Limb (tissue), 2 donors: ENCODE measurements around the gene ZBTB20.
A peak's percentile ranks its signal among the peaks of the same experiment; 100 is the strongest.
"Not testable (repeated sequence)": the region's sequence is repeated elsewhere in the genome, so short reads cannot be mapped to it uniquely, and the experiment has no call there.

Source experiments
- DNase-seq, 2 donors: peaks; one replicate each; pipeline ENCODE4 v3.0.0-alpha.2; 2016; ENCODE audit errors: extremely low spot score in 2 of 2

ZBTB20 gene

GRCh38 chr3:114679773-114680172 is 467.3 kb downstream of the ZBTB20 start:
- DNase-seq, result not testable (repeated sequence)

DNA sequence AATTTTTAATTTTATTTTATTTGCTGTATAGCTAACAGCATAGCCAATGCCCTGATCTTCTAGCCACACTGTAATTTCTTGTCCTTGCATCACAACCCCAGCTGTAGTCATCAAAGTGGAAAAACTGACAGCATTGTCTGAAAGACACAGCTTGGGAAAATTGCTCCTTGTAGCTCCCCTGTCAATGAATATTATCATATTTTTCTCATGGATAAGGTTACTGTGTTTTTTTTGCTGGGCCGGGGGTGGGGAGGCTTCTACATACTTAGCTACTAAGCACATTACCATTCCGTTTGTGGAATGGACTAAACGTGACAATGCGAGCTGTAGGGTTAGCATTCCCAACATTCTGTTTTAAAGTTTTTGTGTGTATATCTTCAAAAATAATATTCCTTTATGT is 472.0 kb downstream of the ZBTB20 start:
- DNase-seq, result no peak

DNA sequence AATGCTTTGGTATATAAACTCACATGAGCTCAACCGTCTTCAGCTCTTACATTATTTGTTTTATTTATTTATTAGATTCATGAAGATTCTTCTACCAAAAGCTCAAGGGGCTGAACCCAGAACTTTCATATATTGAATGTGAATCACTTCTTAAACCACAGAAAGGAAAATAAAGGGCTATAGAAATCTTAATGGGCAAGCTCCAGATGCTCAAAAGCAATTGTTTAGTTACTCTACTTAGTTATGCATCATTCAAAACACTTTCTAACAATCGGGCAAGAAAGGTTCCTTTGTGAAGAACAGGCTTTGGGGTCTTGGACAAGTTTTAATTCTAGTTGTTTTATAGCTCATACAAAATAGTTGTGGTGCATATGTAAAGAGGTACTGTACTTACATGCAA is 473.1 kb downstream of the ZBTB20 start:
- DNase-seq, result no peak

- no peak for DNase-seq
Measured at GRCh38 chr3:114673481-114673880, 473.6 kb downstream of the ZBTB20 start.

DNA sequence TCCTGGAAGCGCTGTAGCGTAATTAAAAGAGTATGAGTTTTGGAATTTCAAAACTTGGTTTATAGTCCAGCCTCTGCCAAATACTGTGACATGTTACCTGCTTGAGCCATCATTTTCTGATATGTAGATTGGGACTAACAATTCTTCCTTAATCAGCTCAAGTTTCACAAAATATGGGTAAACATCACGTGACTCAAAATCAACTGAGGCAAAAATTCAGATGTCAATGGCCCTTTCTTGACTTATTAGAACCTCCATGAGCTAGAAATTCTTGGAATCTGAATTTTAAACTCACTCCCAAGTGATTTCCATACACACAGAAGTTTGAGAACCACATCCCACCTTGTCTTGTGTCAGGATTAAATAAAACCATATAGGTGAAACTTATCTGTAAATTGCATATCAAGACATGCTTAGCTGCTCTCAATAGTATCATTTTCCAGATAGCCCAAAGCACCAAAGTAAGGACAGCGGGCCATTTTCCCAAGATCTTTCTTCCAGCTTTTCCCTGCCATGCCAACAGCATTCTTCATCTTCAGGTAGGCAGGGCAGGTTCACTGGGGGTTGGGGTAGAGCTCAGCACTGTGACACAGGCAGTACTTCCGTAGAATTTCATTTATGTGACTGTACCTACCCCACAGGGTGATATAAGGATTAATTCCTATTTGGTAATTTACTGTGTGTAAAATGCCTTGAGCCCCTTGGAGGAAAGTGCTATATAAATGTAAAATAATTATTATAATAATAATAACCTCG is 474.2 kb downstream of the ZBTB20 start:
- DNase-seq, result no peak

DNA sequence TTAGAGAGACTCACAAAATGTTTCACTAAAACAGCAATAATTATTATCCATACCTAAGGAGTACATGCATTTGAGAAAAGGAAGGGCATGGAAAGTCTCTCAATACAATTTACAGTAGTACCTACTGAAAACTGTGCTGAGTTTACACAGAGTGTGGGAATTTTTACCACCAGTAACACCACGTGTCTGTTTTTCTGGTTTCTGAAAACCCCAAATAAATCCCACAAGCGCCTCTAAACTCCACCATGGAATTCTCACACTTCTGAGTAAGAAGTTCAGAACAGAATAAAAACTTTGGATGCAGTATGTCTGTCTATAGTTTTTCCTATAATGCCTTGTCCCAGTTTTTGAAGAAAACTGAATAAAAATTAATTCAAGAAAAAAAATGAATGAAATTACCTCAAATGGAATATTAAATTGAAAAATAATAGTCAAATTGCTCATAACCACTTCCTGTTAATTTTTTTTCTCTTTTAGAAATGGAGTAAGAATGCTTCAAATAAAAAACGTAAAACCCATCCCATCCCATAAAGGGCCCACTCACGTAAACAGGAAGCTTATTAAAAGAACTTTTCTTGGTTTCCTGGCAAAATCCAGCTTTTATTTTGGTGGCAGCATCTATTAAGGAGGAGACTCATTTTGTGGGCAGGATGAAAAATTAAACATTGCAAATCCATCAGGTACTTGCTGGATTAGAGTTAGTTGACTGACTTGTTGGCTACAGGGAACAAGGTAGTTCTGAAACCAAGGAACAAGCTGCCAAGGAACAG is 475.2 kb downstream of the ZBTB20 start:
- no peak for DNase-seq

DNA sequence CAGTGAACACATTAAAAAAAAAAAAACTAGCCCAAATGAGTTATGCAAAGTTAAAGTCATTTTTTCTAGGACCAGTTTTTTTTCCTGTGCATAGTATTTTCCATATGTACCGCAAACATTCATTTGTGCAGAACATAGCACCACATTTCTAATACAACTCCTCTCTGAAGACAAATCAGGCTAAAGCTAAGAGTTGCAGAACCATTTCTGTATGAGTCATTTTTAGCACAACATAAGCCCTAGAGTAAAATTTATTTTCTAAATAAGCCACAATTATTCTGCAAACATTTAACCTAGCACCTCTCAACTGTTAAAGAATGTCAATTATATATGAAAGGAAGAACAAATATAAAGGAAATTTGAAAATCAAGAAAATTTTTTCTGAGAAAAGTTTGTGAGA is 477.5 kb downstream of the ZBTB20 start:
- no peak for DNase-seq

GRCh38 chr3:114668099-114668498 is 479.0 kb downstream of the ZBTB20 start:
- DNase-seq, result no peak

DNA sequence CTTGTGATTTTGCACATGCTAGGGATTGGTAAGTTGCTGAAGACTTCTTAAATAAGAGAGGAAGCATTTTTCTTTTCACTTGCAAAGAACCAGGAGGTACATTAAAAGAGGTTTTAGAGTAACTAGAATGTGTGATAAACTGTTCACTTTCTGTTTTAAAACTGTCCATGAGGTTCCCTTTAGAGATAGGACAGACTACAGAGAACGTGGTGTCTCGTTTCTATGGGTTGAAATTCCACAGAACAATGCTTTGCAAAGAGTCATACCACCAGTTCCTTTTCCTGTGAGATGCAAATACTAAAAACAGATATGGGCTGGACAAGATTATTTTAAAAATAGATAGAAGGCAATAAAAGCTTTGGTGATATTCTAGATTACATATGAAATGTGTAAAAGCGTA is 480.5 kb downstream of the ZBTB20 start:
- no peak for DNase-seq

- no peak for DNase-seq
Measured at GRCh38 chr3:114664006-114664405, 483.1 kb downstream of the ZBTB20 start.

DNA sequence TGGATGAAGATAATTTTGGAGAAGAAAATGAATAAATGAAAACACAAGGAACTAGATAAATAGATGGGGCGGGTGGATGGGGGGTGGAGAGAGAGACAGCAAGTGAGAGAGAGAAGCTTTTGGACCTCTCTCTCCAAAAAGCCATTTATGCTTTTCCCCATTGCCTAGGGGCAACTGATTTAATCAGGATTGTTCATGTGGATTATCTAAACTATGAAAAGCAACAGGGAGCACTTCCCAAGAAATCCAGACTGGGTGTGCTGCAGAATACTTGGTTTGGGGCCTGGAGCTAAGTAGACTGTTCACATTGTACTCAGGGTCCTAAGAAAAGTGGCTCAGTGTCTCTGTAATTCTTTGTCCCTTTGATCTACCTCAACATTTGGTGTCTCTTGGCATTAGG is 486.3 kb downstream of the ZBTB20 start:
- DNase-seq, result no peak

DNA sequence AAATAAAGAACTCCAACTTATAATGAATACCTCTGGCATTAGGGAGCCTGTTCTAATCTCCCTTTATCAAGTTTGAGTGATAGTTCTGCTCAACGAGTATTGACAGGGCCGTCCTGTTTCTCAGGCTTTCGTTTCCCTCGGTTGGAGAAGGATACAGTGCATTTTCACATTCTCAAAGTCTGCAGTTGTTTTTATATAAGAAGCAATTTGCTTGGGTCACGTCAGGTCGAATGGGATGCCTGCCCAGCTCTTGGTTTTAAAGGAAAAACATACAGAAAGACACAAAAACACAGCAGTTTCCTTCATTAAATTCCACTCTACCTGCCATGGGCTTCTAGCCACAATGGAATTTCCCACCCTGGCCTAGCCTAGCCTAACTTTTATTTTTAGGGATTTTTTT is 487.0 kb downstream of the ZBTB20 start:
- peak; percentile 41 to 65 for DNase-seq

DNA sequence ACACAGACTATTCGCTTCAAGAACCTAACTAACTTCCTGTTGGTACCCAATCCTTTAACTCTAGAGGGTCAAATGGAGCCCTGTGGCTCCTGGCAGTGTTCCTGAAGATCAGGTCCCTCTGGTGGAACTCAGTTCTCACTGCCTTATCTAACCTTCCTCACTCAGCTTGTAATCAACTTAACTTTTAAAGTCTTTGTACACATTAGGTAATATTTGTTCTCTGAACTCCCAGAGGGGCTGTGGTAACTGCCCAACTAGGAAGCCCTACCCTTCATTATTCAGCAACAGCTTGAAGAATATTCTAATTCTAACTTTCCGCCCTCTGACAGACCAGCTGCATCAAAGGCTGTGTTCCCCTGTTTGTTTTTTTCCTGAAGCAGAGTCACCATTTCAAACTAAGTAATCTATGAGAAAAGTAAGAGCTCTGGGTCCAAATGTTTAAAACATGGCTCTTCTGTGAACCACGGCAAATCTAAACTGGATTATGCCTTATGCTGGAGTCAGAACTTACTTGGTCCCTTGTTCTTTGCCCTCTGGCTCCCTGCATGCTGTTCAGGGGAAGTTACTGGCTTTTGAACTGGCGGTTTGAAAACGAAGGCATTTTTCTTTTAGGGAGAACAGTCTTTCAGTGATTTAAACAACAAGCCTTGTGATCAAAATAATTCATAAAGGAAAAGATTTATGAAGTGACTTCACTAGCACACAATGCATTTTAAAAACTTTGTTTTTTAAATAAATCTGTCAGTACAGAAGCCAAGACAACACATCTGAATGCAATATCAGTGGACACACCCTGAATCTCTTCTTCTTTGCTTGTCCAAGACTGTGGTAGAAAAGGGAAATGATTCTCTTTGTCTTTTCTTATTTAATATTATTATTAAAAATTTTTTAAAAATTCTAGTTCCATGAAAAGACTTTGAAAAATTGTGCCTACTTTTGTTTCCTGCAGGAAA is 487.7 kb downstream of the ZBTB20 start:
- DNase-seq, result no peak

- DNase-seq, result no peak
Measured at GRCh38 chr3:114651555-114651954, 495.5 kb downstream of the ZBTB20 start.

DNA sequence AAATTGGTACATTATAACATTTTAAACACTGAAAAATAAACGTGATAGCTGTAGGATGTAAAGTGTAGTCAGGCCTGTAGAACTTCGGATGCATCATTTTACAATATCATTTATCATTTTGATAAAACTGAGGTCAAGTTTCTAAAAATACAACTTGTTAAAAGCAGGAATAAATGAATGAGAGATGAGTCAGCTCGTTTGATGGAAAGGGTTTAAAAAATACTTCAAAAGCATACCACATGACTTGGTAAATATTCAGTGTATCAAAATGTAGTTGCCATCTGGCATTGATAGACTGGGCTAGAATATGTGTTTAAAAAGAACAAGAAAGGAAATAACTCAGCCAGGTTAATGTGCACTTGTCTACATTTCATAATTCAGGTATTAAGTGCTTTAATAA is 496.3 kb downstream of the ZBTB20 start:
- no peak for DNase-seq

DNA sequence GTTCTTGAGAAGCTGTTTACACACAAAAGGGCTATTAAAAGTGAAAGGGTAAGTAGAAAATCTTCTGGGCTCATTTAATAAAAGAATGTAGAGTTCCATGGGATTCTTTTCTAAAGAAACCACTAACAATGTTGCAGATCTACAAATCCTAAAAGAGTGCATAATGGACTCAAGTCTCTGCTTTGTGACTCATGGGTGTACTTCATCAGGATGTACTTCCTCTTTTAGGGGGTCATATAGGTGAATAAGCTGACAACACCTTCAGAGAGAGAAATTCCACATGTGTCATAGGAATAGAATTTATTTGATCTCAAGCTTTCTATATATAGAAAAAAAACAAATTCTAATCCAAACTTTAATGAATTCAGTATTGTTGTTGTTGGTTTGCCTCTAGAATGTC is 497.8 kb downstream of the ZBTB20 start:
- no peak for DNase-seq

DNA sequence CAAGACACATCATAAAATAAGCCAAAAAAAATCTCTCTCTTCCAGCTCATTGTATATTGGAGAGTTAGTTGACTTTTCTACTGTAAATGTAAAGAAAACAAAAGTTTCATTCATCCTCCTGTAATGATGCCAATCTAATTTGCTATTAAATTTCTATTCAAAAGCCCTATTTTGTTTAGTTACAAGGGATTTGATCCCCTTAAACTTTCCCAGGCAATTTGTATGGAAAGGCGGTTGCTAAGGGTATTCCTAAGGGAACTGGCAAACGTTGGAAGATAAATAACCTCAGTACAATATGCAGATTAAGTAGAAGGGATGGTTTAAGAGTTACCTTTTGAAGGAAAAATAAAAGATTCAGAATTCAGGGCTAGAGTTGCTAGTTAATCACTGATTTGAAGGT is 500.6 kb downstream of the ZBTB20 start:
- no peak for DNase-seq

GRCh38 chr3:114645392-114645791 is 501.7 kb downstream of the ZBTB20 start:
- DNase-seq, result no peak

GRCh38 chr3:114644367-114644766 is 502.7 kb downstream of the ZBTB20 start:
- no peak for DNase-seq

DNA sequence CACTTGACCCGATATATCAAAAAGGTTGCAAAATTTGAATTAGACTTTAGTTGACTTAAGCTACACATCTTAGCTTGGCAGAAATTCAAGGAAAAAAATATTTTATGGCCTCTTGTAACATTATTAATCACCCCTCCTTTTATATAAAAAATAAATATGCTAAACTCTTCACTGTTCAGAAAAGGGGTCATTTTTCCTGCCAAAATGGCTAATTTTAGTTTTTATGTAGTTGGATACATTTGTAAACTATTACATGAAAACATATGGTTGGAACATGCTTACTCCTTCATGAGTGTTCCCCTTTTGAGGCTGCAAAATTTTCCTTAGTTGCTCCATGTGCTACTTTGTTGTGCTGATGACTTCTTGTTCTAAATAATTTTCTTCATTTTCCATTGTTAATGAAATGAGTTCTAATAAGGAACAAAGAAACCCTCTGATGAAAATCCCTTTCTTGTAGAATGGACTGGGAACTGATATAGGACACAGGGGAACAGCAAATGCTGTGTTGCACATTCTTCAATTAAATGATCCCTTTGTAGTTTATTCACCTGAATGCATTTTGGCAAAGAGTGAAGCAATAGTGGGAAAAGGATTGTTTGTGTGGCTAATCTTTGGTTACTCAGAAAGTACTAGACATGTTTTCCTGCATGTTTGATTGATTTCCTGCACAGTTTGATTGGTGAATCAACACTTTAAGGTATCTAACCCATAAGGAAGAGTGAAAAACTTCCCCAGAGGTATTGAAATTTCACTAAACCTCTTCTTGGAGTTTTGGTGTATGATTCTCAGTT is 503.9 kb downstream of the ZBTB20 start:
- DNase-seq, result peak in 1 of 2 donors; percentile 21

GRCh38 chr3:114640126-114640525 is 507.0 kb downstream of the ZBTB20 start:
- no peak for DNase-seq
